ENCODE results near the gene SPEN.

SPEN gene

GRCh38 chr1:15963363-15963967, 116.0 kb downstream of the SPEN start:
- H3K27ac ChIP-seq (ENCODE audit: low read length): no peak overlapping the region
- no peaks in the 10 kb centered on the region; the same call in 1 of the 2 replicates for H3K27me3 ChIP-seq (ENCODE audit: control insufficient read depth, insufficient read depth, low read length)
- H3K9me3 ChIP-seq (ENCODE audit: control insufficient read depth, insufficient read depth, low read length): no peaks in the 10 kb centered on the region
- H3K4me3 ChIP-seq (ENCODE audit: low read length): no peak overlapping the region
- no peak for DNase-seq (ENCODE audit: low read depth, low spot score)
- H3K4me1 ChIP-seq (ENCODE audit: control insufficient read depth, insufficient read depth, low read length): no peaks in the 10 kb centered on the region; the same call in 1 of the 2 replicates
- 0 out of 2 replicates have a peak, but pooled peaks cover 3% of the 10 kb centered on the region for H3K36me3 ChIP-seq (ENCODE audit: control insufficient read depth, insufficient read depth, low read length)

- Histone ChIP-seq H3K9me3 (ENCODE audit: control insufficient read depth, insufficient read depth, low read length) (peaks cover 1% of the 10 kb centered on the region; the same call in 1 of the 2 replicates), H3K27me3 (ENCODE audit: control insufficient read depth, insufficient read depth, low read length) (no peaks in the 10 kb centered on the region; the same call in 1 of the 2 replicates), H3K36me3 (ENCODE audit: control insufficient read depth, insufficient read depth, low read length) (peaks cover 7% of the 10 kb centered on the region; the same call in 1 of the 2 replicates), H3K4me3 (ENCODE audit: low read length) (no peak overlapping the region), H3K27ac (ENCODE audit: low read length) (no peak overlapping the region), H3K4me1 (ENCODE audit: control insufficient read depth, insufficient read depth, low read length) (no peaks in the 10 kb centered on the region; the same call in 1 of the 2 replicates)
- DNase-seq (ENCODE audit: low read depth, low spot score): no peak
- no CpG with 5 or more reads among the region's 10 CpGs for WGBS (ENCODE audit: insufficient coverage, insufficient read length)
Measured at GRCh38 chr1:15963968-15964648, 116.6 kb downstream of the SPEN start.

- DNase-seq (ENCODE audit: low read depth, low spot score): no peak
- Histone ChIP-seq H3K36me3 (ENCODE audit: control insufficient read depth, insufficient read depth, low read length) (peaks cover 7% of the 10 kb centered on the region), H3K27ac (ENCODE audit: low read length) (no peak overlapping the region), H3K4me3 (ENCODE audit: low read length) (no peak overlapping the region), H3K4me1 (ENCODE audit: control insufficient read depth, insufficient read depth, low read length) (no peaks in the 10 kb centered on the region; the same call in 1 of the 2 replicates), H3K27me3 (ENCODE audit: control insufficient read depth, insufficient read depth, low read length) (no peaks in the 10 kb centered on the region; the same call in 1 of the 2 replicates), H3K9me3 (ENCODE audit: control insufficient read depth, insufficient read depth, low read length) (peaks cover 1% of the 10 kb centered on the region; the same call in 1 of the 2 replicates)
- no CpG with 5 or more reads among the region's 7 CpGs for WGBS (ENCODE audit: insufficient coverage, insufficient read length)
Measured at GRCh38 chr1:15965228-15965767, 117.8 kb downstream of the SPEN start.

DNA sequence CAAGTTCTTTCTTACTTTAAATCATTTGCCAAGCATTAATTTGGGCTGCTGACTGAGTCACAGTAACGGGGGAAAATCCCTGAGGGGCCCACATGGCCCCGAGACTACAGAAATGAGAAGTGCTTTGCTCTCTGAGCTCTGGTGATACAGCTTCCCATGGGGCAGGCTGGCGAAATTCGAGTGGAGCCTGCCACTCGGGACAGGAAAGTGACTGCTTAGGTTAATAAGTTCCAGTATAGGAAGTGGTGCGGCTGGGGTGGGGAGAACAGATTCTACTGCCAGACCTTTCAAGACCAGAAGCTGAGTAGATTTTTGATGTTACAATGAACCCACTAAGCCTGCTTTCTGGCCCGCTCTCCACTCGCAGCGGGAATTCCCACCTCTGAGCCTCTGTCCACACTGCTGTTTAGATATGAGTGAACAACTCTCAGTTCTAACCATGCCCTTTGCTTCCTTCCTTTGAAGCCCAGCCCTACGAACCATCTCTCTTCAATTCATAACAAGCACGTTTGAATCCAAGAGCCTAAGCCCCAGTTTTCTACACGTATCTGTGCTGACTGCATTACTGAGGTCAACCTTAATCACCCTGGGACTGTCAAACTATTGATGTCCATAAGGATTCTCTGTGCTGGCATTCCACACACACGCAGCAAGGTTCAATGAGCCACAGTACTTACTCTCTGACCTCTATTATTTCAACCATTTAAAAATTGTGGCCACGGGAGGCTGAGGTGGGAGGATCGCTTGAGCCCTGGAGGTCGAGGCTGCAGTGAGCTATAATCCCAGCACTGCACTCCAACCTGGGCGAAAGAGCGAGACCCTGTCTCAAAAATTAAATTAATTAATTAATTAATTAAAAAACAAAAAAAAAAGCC, 118.8 kb downstream of the SPEN start:
- no peak overlapping the region for H3K27ac ChIP-seq (ENCODE audit: low read length)
- H3K27me3 ChIP-seq (ENCODE audit: control insufficient read depth, insufficient read depth, low read length): no peaks in the 10 kb centered on the region; the same call in 1 of the 2 replicates
- no CpG with 5 or more reads among the region's 18 CpGs for WGBS (ENCODE audit: insufficient coverage, insufficient read length)
- no peaks in the 10 kb centered on the region; the same call in 1 of the 2 replicates for H3K4me1 ChIP-seq (ENCODE audit: control insufficient read depth, insufficient read depth, low read length)
- H3K9me3 ChIP-seq (ENCODE audit: control insufficient read depth, insufficient read depth, low read length): peaks cover 1% of the 10 kb centered on the region; the same call in 1 of the 2 replicates
- no peak for DNase-seq (ENCODE audit: low read depth, low spot score)
- no peak overlapping the region for H3K4me3 ChIP-seq (ENCODE audit: low read length)
- H3K36me3 ChIP-seq (ENCODE audit: control insufficient read depth, insufficient read depth, low read length): peaks cover 7% of the 10 kb centered on the region

DNA sequence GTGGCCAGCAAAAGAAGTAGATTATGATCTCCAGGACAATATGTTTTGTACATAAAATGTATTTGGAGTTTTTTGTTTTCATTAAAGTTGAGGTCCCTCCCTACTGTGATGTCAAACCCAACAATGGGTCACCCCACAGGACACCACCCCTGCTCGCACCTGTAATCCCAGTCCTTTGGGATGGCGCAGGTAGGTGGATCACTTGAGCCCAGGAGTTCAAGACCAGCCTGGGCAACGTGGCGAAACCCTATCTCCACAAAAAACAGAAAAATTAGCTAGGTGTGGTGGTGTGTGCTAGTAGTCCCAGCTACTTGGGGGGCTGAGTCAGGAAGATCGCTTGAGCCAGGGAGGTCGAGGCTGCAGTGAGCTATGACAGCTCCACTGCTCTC, 119.4 kb downstream of the SPEN start:
- no CpG with 5 or more reads among the region's 6 CpGs for WGBS (ENCODE audit: insufficient coverage, insufficient read length)
- Histone ChIP-seq H3K36me3 (ENCODE audit: control insufficient read depth, insufficient read depth, low read length) (peaks cover 8% of the 10 kb centered on the region), H3K4me1 (ENCODE audit: control insufficient read depth, insufficient read depth, low read length) (no peaks in the 10 kb centered on the region; the same call in 1 of the 2 replicates), H3K27me3 (ENCODE audit: control insufficient read depth, insufficient read depth, low read length) (no peaks in the 10 kb centered on the region; the same call in 1 of the 2 replicates), H3K9me3 (ENCODE audit: control insufficient read depth, insufficient read depth, low read length) (peaks cover 1% of the 10 kb centered on the region; the same call in 1 of the 2 replicates), H3K4me3 (ENCODE audit: low read length) (no peak overlapping the region), H3K27ac (ENCODE audit: low read length) (no peak overlapping the region)
- no peak for DNase-seq (ENCODE audit: low read depth, low spot score)

DNA sequence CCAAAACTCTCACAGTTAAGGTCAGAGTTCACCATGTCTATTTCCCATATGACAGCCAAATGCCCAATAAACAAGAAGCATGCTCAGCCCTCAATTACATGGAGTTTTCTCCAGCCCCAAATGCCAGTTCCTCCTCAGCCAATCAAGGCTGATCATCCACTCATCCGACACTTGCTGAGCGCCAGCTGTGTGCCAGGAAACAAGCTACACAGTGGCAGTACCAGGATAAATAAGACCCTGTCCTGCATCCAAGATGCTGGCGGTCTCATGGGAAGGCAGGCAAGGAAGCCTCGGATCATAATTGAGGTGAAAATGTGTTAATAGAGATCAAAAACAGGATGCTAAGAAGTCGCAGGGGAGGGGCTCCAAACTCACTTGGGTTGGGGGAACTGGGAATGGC, 120.7 kb downstream of the SPEN start:
- Histone ChIP-seq H3K4me3 (ENCODE audit: low read length) (no peak overlapping the region), H3K9me3 (ENCODE audit: control insufficient read depth, insufficient read depth, low read length) (peaks cover 1% of the 10 kb centered on the region; the same call in 1 of the 2 replicates), H3K4me1 (ENCODE audit: control insufficient read depth, insufficient read depth, low read length) (no peaks in the 10 kb centered on the region), H3K27me3 (ENCODE audit: control insufficient read depth, insufficient read depth, low read length) (no peaks in the 10 kb centered on the region; the same call in 1 of the 2 replicates), H3K36me3 (ENCODE audit: control insufficient read depth, insufficient read depth, low read length) (peaks cover 8% of the 10 kb centered on the region), H3K27ac (ENCODE audit: low read length) (no peak overlapping the region)
- WGBS (ENCODE audit: insufficient coverage, insufficient read length): no CpG with 5 or more reads among the region's 5 CpGs
- no peak for DNase-seq (ENCODE audit: low read depth, low spot score)

- WGBS (ENCODE audit: insufficient coverage, insufficient read length): no CpG with 5 or more reads among the region's 13 CpGs
- no peaks in the 10 kb centered on the region for H3K4me1 ChIP-seq (ENCODE audit: control insufficient read depth, insufficient read depth, low read length)
Measured at GRCh38 chr1:15969321-15969880, 121.9 kb downstream of the SPEN start.

DNA sequence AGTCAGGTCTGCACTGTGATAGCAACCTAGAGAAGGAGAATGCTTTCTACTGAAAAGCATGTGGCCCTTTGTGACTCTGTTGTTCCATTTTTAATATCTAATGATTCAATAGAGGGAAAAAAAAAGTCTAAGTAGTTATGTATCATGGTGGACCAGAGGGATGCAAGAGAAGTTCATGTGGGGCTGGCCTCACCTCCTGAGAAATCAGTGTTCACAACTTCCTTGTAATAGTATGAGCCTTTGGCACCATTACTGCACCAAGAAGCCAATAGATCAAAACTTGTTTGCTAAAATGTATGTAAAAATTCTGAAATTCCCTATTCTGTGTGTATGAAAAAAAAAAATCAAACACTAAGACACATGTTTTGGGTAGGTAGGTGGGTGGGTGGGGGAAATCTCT, 123.4 kb downstream of the SPEN start:
- no peak for DNase-seq (ENCODE audit: low read depth, low spot score)
- Histone ChIP-seq H3K27ac (ENCODE audit: low read length) (no peak overlapping the region), H3K9me3 (ENCODE audit: control insufficient read depth, insufficient read depth, low read length) (peaks cover 1% of the 10 kb centered on the region; the same call in 1 of the 2 replicates), H3K4me3 (ENCODE audit: low read length) (no peak overlapping the region), H3K27me3 (ENCODE audit: control insufficient read depth, insufficient read depth, low read length) (no peaks in the 10 kb centered on the region; the same call in 1 of the 2 replicates), H3K36me3 (ENCODE audit: control insufficient read depth, insufficient read depth, low read length) (peaks cover 8% of the 10 kb centered on the region), H3K4me1 (ENCODE audit: control insufficient read depth, insufficient read depth, low read length) (no peaks in the 10 kb centered on the region)

More at GRCh38 chr1:15969321-15969880, 121.9 kb downstream of the SPEN start:
- peaks cover 1% of the 10 kb centered on the region; the same call in 1 of the 2 replicates for H3K9me3 ChIP-seq (ENCODE audit: control insufficient read depth, insufficient read depth, low read length)
- H3K36me3 ChIP-seq (ENCODE audit: control insufficient read depth, insufficient read depth, low read length): peaks cover 8% of the 10 kb centered on the region
- H3K27me3 ChIP-seq (ENCODE audit: control insufficient read depth, insufficient read depth, low read length): no peaks in the 10 kb centered on the region; the same call in 1 of the 2 replicates
- DNase-seq (ENCODE audit: low read depth, low spot score): no peak
- no peak overlapping the region for H3K4me3 ChIP-seq (ENCODE audit: low read length)
- H3K27ac ChIP-seq (ENCODE audit: low read length): no peak overlapping the region

DNA sequence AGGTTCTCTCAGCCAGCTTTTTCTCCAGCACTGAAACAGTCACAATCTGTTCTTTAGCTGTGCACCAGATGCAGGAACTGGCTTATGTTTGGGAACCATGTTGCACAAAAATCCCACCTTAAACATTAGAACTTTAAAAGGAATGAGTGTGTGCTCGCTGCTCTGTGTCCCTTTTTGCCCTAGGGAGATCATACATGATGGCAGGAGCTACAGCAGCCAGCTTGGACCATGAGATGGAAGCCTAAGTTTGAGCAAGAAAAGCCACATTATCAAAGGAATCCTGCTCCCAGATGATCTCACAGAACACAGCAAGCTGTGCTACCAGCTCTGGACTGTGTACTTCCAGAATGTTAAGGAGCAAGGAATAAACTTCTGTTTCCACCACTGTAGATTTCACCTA, 124.9 kb downstream of the SPEN start:
- peaks cover 1% of the 10 kb centered on the region; the same call in 1 of the 2 replicates for H3K9me3 ChIP-seq (ENCODE audit: control insufficient read depth, insufficient read depth, low read length)
- H3K27ac ChIP-seq (ENCODE audit: low read length): no peak overlapping the region
- H3K36me3 ChIP-seq (ENCODE audit: control insufficient read depth, insufficient read depth, low read length): peaks cover 8% of the 10 kb centered on the region
- DNase-seq (ENCODE audit: low read depth, low spot score): no peak
- no peak overlapping the region for H3K4me3 ChIP-seq (ENCODE audit: low read length)
- no peaks in the 10 kb centered on the region; the same call in 1 of the 2 replicates for H3K27me3 ChIP-seq (ENCODE audit: control insufficient read depth, insufficient read depth, low read length)
- no peaks in the 10 kb centered on the region for H3K4me1 ChIP-seq (ENCODE audit: control insufficient read depth, insufficient read depth, low read length)
- WGBS (ENCODE audit: insufficient coverage, insufficient read length): no CpG with 5 or more reads among the region's 1 CpG

Measured in iPS DF 6.9 (cell line).